Activated B cell treated with CpG ODN at 0.5 μM for 24 hours (primary cell): Measurements from ENCODE around the gene DEXI. TPM values are rescaled to one million over a fixed set of nuclear protein-coding genes. Genes with fewer than 3 reads are reported as not detected.

Experiments used
- ATAC-seq: fragments of 200-7000 bp; cut with Tn5 transposase; one replicate; pipeline ENCODE4 v1.10.0; 2021; ENCODE audit warnings: low read depth, mild to moderate bottlenecking, moderate library complexity
- CTCF ChIA-PET: fragments of 350-600 bp; sonication (Branson Sonifier 250); formaldehyde crosslinking; loops from one replicate; lab custom pipeline; 2021; ENCODE audit warnings: antibody characterized with exemption; lab: Charles Lee
- POLR2A ChIA-PET: fragments of 350-600 bp; sonication (Branson Sonifier 250); formaldehyde crosslinking; loops from one replicate; lab custom pipeline; 2021; ENCODE audit warnings: antibody characterized with exemption; lab: Charles Lee
- DNase-seq: peaks from one replicate; pipeline ENCODE4 v3.0.0; 2022
- H3K27ac Mint-ChIP-seq: one replicate; pipeline ENCODE4 v1.8.0; 2020; ENCODE audit warnings: mixed read lengths
- H3K27me3 Mint-ChIP-seq: one replicate; pipeline ENCODE4 v1.8.0; 2021; ENCODE audit warnings: mixed read lengths
- H3K36me3 Mint-ChIP-seq: one replicate; pipeline ENCODE4 v1.8.0; 2021; ENCODE audit warnings: low read depth, mixed read lengths
- H3K4me1 Mint-ChIP-seq: one replicate; pipeline ENCODE4 v1.8.0; 2021; ENCODE audit warnings: mixed read lengths
- H3K4me3 Mint-ChIP-seq: one replicate; pipeline ENCODE4 v1.8.0; 2020; ENCODE audit warnings: mild to moderate bottlenecking, mixed read lengths
- H3K9me3 Mint-ChIP-seq: one replicate; pipeline ENCODE4 v1.8.0; 2020; ENCODE audit warnings: mixed read lengths
- intact Hi-C: fragments of 100-400 bp; cut with micrococcal nuclease; formaldehyde crosslinking; loops from one replicate; pipeline ENCODE4 v1.15.1; 2024
- total RNA-seq: library from RNA; stranded (reverse); gene quantifications from 2 replicates; pipeline ENCODE4 v1.2.3, GENCODE V29; 2022
- TF ChIP-seq, protein P1 (sequence below): fragments of 200-600 bp; IDR thresholded peaks from one replicate; pipeline ENCODE4 v1.8.0; 2022; ENCODE audit warnings: antibody characterized with exemption, mild to moderate bottlenecking

Gene DEXI
- total RNA-seq, 1 donor from 2014 or later, result 18.0 TPM

DNA sequence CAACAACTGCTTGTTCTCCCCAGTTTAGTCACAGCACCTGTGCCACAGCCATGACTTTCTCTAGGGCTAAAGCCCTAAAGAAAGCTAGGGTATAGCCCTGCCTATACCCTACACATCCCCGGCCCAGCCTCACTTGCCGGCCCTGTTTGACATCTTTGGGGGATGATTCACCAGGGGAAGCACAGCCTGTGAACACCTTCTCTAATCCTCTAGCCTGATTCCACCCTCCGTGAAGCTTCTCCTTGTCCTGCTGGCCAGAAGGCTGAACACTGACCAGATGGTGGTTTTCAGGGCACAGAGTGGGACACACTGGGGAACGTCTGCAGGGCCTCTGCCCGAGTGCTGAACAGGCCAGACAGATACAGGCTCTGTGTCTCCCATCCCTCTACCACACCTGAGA, 8.1 kb upstream of the DEXI start:
- CTCF ChIA-PET, result interaction anchor here (0.5 to 4.3 kb wide), 6 partner anchors 13 to 457 kb away, joined by 3 to 19 read pairs (median 6); no protein-coding TSS in a partner anchor
- H3K27me3 Mint-ChIP-seq, result no peaks in the 10 kb centered on the region
- peaks cover 4% of the 10 kb centered on the region for H3K36me3 Mint-ChIP-seq
- H3K27ac Mint-ChIP-seq, result peak overlapping the region; percentile 94
- TF ChIP-seq, protein P1, sequence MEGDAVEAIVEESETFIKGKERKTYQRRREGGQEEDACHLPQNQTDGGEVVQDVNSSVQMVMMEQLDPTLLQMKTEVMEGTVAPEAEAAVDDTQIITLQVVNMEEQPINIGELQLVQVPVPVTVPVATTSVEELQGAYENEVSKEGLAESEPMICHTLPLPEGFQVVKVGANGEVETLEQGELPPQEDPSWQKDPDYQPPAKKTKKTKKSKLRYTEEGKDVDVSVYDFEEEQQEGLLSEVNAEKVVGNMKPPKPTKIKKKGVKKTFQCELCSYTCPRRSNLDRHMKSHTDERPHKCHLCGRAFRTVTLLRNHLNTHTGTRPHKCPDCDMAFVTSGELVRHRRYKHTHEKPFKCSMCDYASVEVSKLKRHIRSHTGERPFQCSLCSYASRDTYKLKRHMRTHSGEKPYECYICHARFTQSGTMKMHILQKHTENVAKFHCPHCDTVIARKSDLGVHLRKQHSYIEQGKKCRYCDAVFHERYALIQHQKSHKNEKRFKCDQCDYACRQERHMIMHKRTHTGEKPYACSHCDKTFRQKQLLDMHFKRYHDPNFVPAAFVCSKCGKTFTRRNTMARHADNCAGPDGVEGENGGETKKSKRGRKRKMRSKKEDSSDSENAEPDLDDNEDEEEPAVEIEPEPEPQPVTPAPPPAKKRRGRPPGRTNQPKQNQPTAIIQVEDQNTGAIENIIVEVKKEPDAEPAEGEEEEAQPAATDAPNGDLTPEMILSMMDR, result no peak
- POLR2A ChIA-PET, result interaction anchor here (0.6 to 4.2 kb wide), 8 partner anchors 12 to 765 kb away, joined by 3 to 35 read pairs (median 6); partner anchors contain the start of genes NUBP1 and SOCS1
- H3K4me3 Mint-ChIP-seq, result no peak overlapping the region
- intact Hi-C loops, result no loop called here
- peaks cover 71% of the 10 kb centered on the region for H3K4me1 Mint-ChIP-seq
- H3K9me3 Mint-ChIP-seq, result no peaks in the 10 kb centered on the region
- ATAC-seq, result no peak
- DNase-seq, result no peak

DNA sequence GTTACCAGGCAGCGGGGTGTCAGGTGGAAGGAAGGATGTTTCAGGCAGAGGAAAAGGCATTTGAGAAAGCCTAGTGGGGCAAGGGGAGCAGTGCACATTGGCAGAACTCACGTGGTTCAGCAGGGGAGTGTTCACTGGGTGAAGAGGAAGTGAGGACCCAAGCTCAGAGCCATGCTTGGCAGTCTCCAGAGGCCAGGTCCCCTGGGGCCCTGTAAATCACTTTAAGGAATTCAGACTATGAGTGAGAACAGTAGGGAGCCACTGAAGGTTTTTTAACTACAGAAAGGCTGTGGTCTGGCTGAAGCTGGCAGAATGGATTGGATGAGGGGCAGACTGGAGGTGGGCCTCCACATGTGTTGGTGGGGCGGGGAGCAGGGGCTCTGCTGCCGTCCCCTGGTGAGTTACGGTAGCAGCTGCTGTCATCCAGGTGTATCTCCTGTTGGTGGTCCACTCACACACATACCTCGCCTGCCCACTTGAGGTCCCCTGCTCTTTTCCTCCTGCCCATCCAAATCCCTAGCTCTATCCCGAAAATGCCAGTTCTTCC, 7.2 kb upstream of the DEXI start:
- peak overlapping the region; percentile 94 for H3K27ac Mint-ChIP-seq
- intact Hi-C loops, result loop anchor here (1.0 to 10.0 kb wide), 6 partner anchors 16 to 1855 kb away; partner anchors contain the start of genes CPPED1, GSPT1 and ZC3H7A
- ATAC-seq, result peak; percentile 95
- H3K9me3 Mint-ChIP-seq, result no peaks in the 10 kb centered on the region
- ChIA-PET CTCF (interaction anchor here (0.5 to 4.3 kb wide), 12 partner anchors 8 to 741 kb away, joined by 3 to 19 read pairs (median 4); partner anchors contain the start of gene CIITA), POLR2A (interaction anchor here (0.6 to 4.2 kb wide), 17 partner anchors 8 to 305 kb away, joined by 3 to 35 read pairs (median 4); partner anchors contain the start of genes CIITA, NUBP1 and SOCS1)
- H3K27me3 Mint-ChIP-seq, result no peaks in the 10 kb centered on the region
- peaks cover 4% of the 10 kb centered on the region for H3K36me3 Mint-ChIP-seq
- DNase-seq, result peak; percentile 74
- H3K4me3 Mint-ChIP-seq, result peak overlapping the region; percentile 75
- H3K4me1 Mint-ChIP-seq, result peaks cover 70% of the 10 kb centered on the region
- TF ChIP-seq, protein P1, result no peak

DNA sequence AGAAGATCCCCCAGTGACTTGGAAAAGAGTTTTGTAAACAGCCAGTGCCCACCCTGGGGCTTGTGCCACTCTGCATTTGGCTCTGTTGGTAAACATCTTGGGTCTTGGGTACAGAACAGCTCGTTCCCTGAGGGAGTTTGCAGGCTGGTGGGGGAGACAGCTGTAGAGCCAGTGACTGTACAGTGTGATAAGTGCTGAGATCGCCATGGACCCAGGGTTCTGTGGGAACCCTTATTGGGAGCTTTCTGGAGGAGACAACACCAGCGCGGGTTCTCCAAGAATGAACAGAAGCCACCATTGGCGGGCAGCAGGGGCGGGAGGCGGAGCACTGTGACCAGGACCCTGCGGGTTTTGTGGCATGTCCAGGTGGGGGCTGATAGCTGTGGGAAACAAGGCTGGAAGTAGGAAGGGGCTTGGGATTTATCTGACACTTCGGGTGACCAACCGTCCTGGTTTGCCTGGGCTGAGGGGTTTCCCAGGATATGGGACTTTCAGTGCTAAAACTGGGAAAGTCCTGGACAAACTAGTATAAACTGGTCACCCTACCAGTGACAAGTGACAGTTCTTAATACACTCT, 5.0 kb upstream of the DEXI start:
- Mint-ChIP-seq H3K9me3 (no peaks in the 10 kb centered on the region), H3K27me3 (no peaks in the 10 kb centered on the region), H3K36me3 (peaks cover 4% of the 10 kb centered on the region), H3K4me3 (peak overlapping the region; percentile 44), H3K4me1 (peaks cover 79% of the 10 kb centered on the region), H3K27ac (peak overlapping the region; percentile 72)
- ChIA-PET CTCF (no interaction called here), POLR2A (interaction anchor here (1.1 to 4.2 kb wide), 4 partner anchors 16 to 308 kb away, joined by 4 to 35 read pairs (median 18); partner anchors contain the start of gene SOCS1)
- intact Hi-C loops, result loop anchor here (5.0 to 10.0 kb wide), 4 partner anchors 652 to 1858 kb away; partner anchors contain the start of genes CPPED1, GSPT1 and ZC3H7A
- TF ChIP-seq, protein P1, result no peak
- DNase-seq (no peak), ATAC-seq (no peak)

DNA sequence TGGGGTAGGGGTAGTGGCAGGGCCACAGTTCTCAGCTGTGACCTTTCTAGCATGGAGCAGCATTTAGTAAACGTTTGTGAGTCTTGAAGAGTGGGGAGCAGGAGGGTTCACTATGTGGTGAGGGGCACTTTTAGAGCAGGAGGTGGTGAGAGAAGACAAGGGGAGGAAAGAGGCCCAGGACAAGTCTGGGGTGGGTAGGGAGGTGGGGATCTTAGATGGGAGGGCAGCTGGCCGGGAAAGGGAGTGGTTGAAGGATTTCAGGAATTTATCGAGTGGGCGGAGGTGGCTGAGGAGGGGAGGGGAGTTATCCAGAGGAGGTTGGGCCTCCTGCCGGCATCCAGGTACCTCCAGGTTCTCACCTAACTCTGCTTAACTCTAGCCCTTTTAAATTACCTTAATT, 4.0 kb upstream of the DEXI start:
- H3K4me3 Mint-ChIP-seq, result peak overlapping the region; percentile 89
- intact Hi-C loops, result loop anchor here (5.0 to 10.0 kb wide), 4 partner anchors 652 to 1858 kb away; partner anchors contain the start of genes CPPED1, GSPT1 and ZC3H7A
- ATAC-seq (no peak), DNase-seq (no peak)
- H3K27ac Mint-ChIP-seq, result peak overlapping the region; percentile 21
- ChIA-PET POLR2A (no interaction called here), CTCF (interaction anchor here (0.7 kb wide), 2 partner anchors 9 kb away, joined by 3 read pairs; no protein-coding TSS in a partner anchor)
- peaks cover 81% of the 10 kb centered on the region for H3K4me1 Mint-ChIP-seq
- TF ChIP-seq, protein P1, result no peak
- H3K36me3 Mint-ChIP-seq, result peaks cover 7% of the 10 kb centered on the region
- H3K27me3 Mint-ChIP-seq, result no peaks in the 10 kb centered on the region
- no peaks in the 10 kb centered on the region for H3K9me3 Mint-ChIP-seq
